Measurements from ENCODE around the gene SRBD1. TPM values are rescaled to one million over a fixed set of nuclear protein-coding genes. Genes with fewer than 3 reads are reported as not detected.

The SRBD1 gene
- total RNA-seq, 2 donors from 2014 or later = 17.6 to 25.4 TPM

DNA sequence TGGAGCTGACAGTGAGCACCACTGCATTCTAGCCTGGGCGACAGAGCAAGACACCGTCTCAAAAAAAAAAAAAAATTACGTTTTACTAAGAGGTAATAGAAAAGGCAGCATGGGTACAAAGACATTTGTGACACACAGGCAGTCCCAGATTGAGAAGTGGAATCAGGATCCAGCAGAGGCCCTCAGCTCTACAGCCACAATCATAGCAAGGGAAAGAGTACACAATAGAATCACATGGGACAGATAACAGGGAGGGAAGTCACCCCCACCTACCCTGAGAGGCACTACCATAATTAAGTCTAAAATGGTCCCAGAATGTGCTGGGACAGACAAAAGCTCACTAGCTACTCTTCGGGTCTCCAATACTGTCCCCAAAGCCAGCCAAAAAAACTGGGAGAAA is 12.5 kb downstream of the SRBD1 start:
- no peak overlapping the region for H3K27ac Mint-ChIP-seq

DNA sequence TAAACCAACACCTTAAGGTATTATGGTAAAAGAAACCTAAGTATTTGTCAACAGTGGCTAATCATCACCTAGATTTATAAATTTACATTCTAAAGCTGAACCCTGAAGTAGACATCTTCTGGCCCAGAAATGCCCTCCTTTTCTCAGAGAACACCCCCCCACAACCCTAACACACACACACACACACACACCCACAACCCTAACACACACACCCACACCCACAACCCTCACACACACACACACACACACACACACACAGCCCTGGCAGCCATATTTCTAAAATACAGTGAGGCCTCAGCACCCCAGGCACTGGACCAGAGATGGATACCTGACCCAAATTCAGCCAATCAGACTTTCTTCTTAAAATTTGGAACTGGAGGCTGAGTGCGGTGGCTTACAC is 14.3 kb downstream of the SRBD1 start:
- H3K4me3 Mint-ChIP-seq = no peak overlapping the region
- H3K36me3 Mint-ChIP-seq = peaks cover 50% of the 10 kb centered on the region
- no peaks in the 10 kb centered on the region for H3K27me3 Mint-ChIP-seq
- peaks cover 0 to 8% of the 10 kb centered on the region in 2 donors for H3K4me1 Mint-ChIP-seq (ENCODE audit: low read depth in 2 of 2)
- DNase-seq (ENCODE audit: low spot score) = no peak
- no peak overlapping the region for H3K27ac Mint-ChIP-seq
- H3K9me3 Mint-ChIP-seq = no peaks in the 10 kb centered on the region
- ATAC-seq = no peak

More for the DNA sequence above, 12.5 kb downstream of the SRBD1 start:
- no peak overlapping the region for H3K4me3 Mint-ChIP-seq
- no peaks in the 10 kb centered on the region for H3K27me3 Mint-ChIP-seq
- ATAC-seq (no peak), DNase-seq (ENCODE audit: low spot score) (no peak)
- H3K4me1 Mint-ChIP-seq (ENCODE audit: low read depth in 2 of 2) = peaks cover 0 to 5% of the 10 kb centered on the region in 2 donors
- H3K9me3 Mint-ChIP-seq = no peaks in the 10 kb centered on the region
- H3K36me3 Mint-ChIP-seq = peaks cover 44% of the 10 kb centered on the region

DNA sequence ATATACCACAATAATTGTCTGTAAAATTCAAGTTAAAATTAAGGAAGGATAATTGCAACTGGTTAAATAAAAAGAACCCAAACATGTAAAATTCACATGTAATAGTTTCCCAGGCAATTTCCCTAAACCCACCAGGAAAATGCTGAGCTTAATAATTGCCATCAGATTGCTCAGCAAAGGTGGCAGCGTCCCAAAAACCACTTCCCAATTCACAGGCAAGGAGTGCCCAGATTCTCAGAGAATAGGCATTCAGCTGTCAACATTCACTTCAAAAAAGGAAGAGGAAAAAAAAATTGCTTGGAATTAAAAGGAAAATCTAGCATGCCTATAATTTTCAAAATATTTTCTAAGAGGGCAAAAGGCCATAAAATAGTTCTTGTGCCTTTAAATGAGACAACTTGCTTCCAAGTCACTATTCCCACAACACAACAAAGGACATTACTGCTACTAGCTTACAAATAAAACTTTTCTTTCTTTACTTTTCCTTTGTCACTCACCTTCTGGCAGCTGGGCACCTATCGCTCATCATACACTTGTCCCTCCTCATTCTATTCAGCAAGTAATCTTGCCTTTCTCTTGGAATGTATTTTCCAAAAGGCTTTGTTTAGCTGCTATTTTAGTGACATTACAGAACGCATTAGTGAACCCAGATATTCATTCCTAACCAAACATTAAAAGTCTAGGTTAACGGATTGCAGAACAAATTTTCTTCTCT is 15.2 kb downstream of the SRBD1 start:
- Mint-ChIP-seq H3K4me3 (no peak overlapping the region), H3K27me3 (no peaks in the 10 kb centered on the region), H3K4me1 (ENCODE audit: low read depth in 2 of 2) (peaks cover 6 to 12% of the 10 kb centered on the region in 2 donors), H3K9me3 (no peaks in the 10 kb centered on the region), H3K36me3 (peaks cover 45% of the 10 kb centered on the region), H3K27ac (no peak overlapping the region)
- ATAC-seq (no peak), DNase-seq (ENCODE audit: low spot score) (no peak)

DNA sequence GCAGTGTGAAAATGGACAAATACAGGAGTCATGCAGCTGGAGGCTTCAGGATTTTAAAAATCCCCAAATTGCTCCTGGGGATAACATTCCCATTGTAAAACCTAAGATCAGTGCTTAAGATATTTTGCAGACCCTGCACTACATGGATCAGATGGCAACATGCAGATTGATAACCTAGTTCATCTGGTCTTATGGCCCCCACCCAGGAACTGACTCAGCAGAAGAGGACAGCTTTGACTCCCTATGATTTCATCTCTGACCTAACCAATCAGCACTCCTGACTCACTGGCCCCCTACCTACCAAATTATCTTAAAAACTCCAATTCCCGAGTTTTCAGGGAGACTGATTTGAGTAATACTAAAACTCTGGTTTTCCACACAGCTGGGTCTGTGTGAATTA is 20.0 kb downstream of the SRBD1 start:
- Mint-ChIP-seq H3K36me3 (peaks cover 21% of the 10 kb centered on the region), H3K27me3 (no peaks in the 10 kb centered on the region), H3K27ac (no peak overlapping the region), H3K4me1 (ENCODE audit: low read depth in 2 of 2) (peaks cover 22 to 23% of the 10 kb centered on the region in 2 donors), H3K9me3 (no peaks in the 10 kb centered on the region), H3K4me3 (no peak overlapping the region)
- DNase-seq (ENCODE audit: low spot score) = no peak
- no peak for ATAC-seq

DNA sequence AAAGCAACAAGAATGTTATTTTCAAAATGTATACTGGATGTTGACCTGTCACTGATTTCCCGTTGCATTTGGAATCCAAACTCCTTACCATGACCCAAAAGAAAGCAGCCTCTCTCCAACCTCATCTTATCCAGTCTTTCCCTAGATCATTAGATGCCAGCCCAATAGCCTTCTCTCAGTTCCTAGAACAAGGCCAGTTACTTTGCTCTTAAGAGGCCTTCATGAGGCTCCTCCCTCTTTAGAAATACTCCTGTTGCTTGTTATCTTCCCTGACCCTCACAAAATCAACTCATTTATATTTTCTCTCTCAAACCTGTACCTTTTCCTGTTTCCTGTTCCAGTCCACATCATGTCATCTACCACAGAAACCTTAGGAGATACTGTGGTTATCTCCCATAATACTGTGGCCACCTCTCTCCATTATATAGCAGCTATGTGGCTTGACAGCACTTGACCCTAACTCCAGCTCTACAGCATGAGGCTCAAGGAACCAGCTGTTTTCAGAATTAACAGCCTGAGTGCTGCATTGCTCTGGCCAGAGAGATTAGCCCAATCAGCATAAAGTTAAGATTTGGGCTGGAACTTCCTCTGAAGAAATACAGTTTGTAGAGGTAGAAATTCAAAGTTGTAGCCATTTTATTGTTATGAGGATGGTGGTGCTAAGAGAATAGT is 22.8 kb downstream of the SRBD1 start:
- DNase-seq (ENCODE audit: low spot score) (no peak), ATAC-seq (no peak)
- H3K27ac Mint-ChIP-seq = peak overlapping the region in 1 of 2 donors; percentile 3
- no peaks in the 10 kb centered on the region for H3K27me3 Mint-ChIP-seq
- no peaks in the 10 kb centered on the region for H3K9me3 Mint-ChIP-seq
- peaks cover 20 to 22% of the 10 kb centered on the region in 2 donors for H3K4me1 Mint-ChIP-seq (ENCODE audit: low read depth in 2 of 2)
- no peak overlapping the region for H3K4me3 Mint-ChIP-seq
- peaks cover 8% of the 10 kb centered on the region for H3K36me3 Mint-ChIP-seq

DNA sequence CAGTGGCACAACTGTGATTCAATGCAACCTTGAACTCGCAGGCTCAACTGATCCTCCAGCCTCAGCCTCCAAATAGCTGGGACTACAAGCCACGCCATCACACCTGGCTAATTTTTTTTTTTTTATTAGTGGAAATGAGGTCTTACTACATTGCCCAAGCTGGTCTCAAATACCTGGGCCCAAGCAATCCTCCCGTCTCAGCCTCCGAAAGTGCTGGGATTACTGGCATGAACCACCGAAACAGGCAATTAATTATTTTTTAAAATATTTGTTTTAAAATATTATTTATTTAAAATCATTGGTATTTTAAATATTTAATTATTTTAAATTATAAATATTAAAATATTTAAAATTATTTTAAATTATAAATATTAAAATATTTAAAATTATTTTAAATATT is 24.5 kb downstream of the SRBD1 start:
- no peak for ATAC-seq
- H3K4me1 Mint-ChIP-seq (ENCODE audit: low read depth in 2 of 2) = peaks cover 17 to 22% of the 10 kb centered on the region in 2 donors
- peaks cover 7% of the 10 kb centered on the region for H3K36me3 Mint-ChIP-seq
- no peak overlapping the region for H3K4me3 Mint-ChIP-seq
- no peak for DNase-seq (ENCODE audit: low spot score)
- no peaks in the 10 kb centered on the region for H3K27me3 Mint-ChIP-seq
- H3K9me3 Mint-ChIP-seq = no peaks in the 10 kb centered on the region
- no peak overlapping the region for H3K27ac Mint-ChIP-seq

DNA sequence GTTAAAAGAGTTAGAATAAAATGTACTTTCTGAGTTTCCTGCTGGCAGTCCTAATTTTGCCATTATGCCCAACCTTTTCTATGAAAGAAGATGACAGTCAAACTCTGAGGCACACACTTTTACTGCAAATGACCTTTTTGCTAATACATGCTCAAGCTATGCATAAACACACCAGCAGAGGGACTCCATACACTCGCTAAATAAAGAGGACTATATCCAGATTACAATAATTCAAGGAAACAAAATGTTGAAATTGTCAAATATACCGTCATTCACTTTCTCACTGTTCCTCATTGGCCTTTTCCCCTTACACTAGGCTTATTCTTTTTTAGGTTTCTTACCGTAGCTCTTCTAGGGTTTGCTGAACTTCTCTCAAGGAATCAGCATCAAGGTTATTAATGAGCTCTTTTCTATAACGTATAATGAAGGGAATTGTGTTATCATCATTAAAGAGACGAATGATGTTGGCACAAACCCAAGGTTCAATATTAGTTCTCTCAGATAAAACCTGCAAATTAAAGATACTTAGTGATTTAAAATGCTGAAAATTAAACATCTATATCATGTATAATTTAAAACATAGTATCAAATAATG is 25.7 kb downstream of the SRBD1 start:
- DNase-seq (ENCODE audit: low spot score) (no peak), ATAC-seq (no peak)
- Mint-ChIP-seq H3K27ac (no peak overlapping the region), H3K9me3 (no peaks in the 10 kb centered on the region), H3K27me3 (no peaks in the 10 kb centered on the region), H3K4me3 (no peak overlapping the region), H3K36me3 (peaks cover 14% of the 10 kb centered on the region), H3K4me1 (ENCODE audit: low read depth in 2 of 2) (peaks cover 13 to 16% of the 10 kb centered on the region in 2 donors)

DNA sequence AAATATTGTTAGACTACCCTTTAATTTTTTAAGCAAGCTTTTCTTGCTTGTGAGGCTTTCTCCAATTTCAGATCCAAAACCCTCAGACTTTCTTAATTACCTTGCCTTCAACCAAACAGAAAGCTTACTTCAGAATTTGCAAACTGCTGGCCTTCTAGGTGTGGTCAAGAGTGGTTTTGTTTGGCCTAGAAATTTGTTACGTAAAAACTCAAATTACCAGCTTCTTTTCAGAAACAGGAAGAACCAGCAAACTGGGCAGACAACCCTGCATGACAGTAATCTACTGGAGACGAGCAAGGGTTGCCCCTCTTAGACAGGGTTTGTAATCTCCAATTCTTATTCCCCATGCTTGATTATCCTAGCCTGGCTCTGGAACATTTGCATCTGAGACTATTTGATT is 27.1 kb downstream of the SRBD1 start:
- ATAC-seq (no peak), DNase-seq (ENCODE audit: low spot score) (no peak)
- H3K27ac Mint-ChIP-seq = no peak overlapping the region
- H3K9me3 Mint-ChIP-seq = no peaks in the 10 kb centered on the region
- H3K36me3 Mint-ChIP-seq = peaks cover 14% of the 10 kb centered on the region
- H3K4me3 Mint-ChIP-seq = no peak overlapping the region
- peaks cover 11 to 14% of the 10 kb centered on the region in 2 donors for H3K4me1 Mint-ChIP-seq (ENCODE audit: low read depth in 2 of 2)
- H3K27me3 Mint-ChIP-seq = no peaks in the 10 kb centered on the region

DNA sequence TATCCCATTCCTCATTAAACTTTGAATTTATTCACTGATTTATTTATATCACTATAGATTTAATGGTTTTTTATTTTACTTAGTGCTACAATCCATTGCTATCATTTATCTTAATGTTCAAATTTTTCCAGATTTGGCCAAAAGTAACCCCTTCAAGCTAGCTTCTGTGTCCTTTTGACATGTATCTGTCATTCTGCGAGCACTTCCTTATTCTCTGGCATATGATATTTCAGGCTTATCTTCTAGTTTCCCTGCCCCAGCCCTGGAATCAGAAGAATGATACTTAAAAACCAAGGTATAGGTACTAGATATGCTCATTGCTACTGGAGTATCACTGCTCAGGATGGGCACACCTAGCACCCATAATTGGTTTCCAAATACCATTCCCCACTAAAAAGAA is 28.5 kb downstream of the SRBD1 start:
- H3K4me3 Mint-ChIP-seq = no peak overlapping the region
- H3K27me3 Mint-ChIP-seq = no peaks in the 10 kb centered on the region
- ATAC-seq = no peak
- no peak for DNase-seq (ENCODE audit: low spot score)
- H3K9me3 Mint-ChIP-seq = no peaks in the 10 kb centered on the region
- H3K27ac Mint-ChIP-seq = no peak overlapping the region
- H3K4me1 Mint-ChIP-seq (ENCODE audit: low read depth in 2 of 2) = peaks cover 0 to 3% of the 10 kb centered on the region in 2 donors
- peaks cover 18% of the 10 kb centered on the region for H3K36me3 Mint-ChIP-seq

DNA sequence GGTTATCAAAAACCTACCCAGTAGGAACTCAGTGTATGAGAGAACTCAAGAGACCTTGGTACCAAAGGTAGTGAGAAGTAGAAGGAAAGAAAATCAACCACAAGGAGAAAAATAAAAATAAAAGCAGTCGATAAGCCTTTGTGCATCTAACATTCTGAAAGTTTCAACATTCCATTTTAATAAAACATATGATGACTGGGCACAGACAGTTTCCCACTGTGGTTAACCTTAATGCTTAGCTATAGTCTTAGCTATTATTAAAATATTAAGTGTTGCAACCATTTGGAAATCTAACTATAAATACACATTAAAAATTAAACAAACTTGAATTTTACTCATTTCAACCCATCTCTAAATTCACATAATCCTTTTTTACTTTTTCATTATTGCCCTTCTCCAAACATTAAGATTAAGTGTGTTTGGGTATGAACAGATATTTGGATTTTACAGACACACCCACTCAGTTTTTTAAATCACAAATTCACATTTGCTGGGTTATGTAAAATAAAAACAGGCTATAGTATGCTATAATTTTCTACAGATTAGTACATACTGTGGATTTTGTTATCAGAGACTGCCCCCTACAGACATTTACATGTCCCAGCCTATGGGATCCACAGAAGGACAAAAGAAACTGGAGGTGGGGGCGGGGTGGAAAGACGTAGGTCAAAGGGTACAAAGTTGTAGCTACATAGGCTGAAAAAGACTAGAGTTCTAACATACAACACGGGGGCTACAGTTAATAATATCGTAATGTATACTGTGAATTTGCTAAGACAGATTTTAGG is 32.8 kb downstream of the SRBD1 start:
- ATAC-seq (peak; percentile 66 to 78), DNase-seq (ENCODE audit: low spot score) (no peak)
- Mint-ChIP-seq H3K4me1 (ENCODE audit: low read depth in 2 of 2) (peaks cover 0 to 3% of the 10 kb centered on the region in 2 donors), H3K27me3 (no peaks in the 10 kb centered on the region), H3K36me3 (peaks cover 21% of the 10 kb centered on the region), H3K27ac (peak overlapping the region in 1 of 2 donors; percentile 5), H3K9me3 (no peaks in the 10 kb centered on the region), H3K4me3 (no peak overlapping the region)

DNA sequence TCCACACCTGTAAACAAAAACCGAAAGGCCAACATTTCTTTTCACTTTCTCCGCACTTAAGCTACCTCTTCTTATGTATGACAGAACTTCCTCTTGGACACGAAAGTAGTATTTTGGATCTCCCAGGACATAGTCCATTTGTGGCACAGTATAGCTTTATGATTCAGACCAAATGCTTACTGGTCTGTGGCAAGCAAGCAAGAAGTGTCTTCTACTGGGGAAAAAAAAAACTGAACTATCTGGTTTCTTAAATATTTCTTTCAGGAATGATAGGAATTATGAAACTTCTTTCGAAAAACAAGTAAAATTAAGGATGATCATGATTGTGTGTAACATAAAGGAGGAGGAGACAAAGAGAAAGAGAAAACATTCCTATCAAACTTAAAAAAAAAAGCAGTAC is 33.6 kb downstream of the SRBD1 start:
- Mint-ChIP-seq H3K9me3 (no peaks in the 10 kb centered on the region), H3K27ac (peak overlapping the region in 1 of 2 donors; percentile 5)

DNA sequence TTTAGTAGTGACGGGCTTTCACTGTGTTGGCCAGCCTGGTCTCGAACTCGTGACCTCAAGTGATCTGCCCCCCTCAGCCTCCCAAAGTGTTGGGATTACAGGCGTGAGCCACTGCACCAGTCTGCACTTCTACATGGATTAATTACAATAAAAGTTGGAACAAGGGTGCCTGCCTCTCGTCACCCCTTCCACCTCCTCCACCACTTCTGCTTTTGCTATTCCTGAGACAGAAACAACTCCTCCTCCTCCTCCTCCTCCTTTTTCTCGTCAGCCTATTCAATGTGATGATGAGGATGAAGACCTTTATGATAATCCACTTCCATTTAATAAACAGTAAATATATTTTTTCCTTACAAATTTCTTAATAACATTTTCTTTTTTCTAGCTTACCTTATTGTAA is 35.2 kb downstream of the SRBD1 start:
- Mint-ChIP-seq H3K9me3 (no peaks in the 10 kb centered on the region), H3K27me3 (no peaks in the 10 kb centered on the region), H3K27ac (no peak overlapping the region), H3K36me3 (peaks cover 21% of the 10 kb centered on the region), H3K4me1 (ENCODE audit: low read depth in 2 of 2) (peaks cover 0 to 9% of the 10 kb centered on the region in 2 donors), H3K4me3 (no peak overlapping the region)
- DNase-seq (ENCODE audit: low spot score) (no peak), ATAC-seq (no peak)

More for the DNA sequence above, 33.6 kb downstream of the SRBD1 start:
- ATAC-seq (no peak), DNase-seq (ENCODE audit: low spot score) (no peak)
- Mint-ChIP-seq H3K36me3 (peaks cover 21% of the 10 kb centered on the region), H3K27me3 (no peaks in the 10 kb centered on the region), H3K4me1 (ENCODE audit: low read depth in 2 of 2) (peaks cover 0 to 3% of the 10 kb centered on the region in 2 donors), H3K4me3 (no peak overlapping the region)

DNA sequence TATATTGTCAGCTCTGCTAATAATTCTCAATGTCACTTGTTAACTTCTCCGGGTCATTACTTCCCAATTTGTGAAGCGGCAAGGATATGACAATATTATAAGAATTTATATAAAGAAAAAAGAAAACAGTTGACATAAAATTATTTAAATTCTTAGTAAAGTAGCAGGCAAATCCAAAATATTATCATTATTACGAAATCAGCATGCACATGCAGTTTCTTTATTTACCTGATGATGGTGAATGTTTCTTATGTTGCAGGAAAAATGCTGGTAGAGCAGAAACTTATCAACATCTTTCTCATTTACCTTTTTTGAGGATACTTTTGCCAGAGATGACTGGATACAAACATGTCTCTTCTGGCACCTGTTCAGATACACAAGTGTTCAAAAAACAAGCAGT is 38.1 kb downstream of the SRBD1 start:
- Mint-ChIP-seq H3K27me3 (no peaks in the 10 kb centered on the region), H3K9me3 (no peaks in the 10 kb centered on the region), H3K36me3 (peaks cover 24% of the 10 kb centered on the region), H3K27ac (peak overlapping the region in 1 of 2 donors; percentile 7), H3K4me1 (ENCODE audit: low read depth in 2 of 2) (peaks cover 6 to 14% of the 10 kb centered on the region in 2 donors), H3K4me3 (no peak overlapping the region)
- DNase-seq (ENCODE audit: low spot score) (no peak), ATAC-seq (no peak)
